ENCODE data around the gene MAP3K20.
"Not testable (repeated sequence)": the region's sequence is repeated elsewhere in the genome, so short reads cannot be mapped to it uniquely, and the experiment has no call there.

MAP3K20 gene

DNA sequence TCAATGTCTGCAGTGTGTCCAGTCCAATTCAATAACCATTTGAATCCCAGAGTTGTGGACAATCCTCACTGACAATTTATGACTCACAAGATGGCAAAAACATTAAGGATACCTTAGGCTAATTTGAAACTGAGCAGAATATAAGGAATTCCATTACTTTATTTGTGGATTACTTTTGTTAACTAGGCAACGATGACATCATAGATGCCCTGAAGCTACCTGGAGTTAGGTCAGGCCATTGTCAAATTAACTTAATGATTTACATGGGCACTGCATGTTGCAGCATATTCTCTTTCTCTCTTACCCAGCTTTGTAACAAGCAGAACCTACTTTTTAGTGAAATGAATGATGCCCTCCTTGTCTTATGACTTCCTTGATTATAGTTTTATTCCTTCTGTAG lies 179.0 kb downstream of the MAP3K20 start:
- no peak overlapping the region for H3K9ac ChIP-seq (ENCODE audit: low read depth, low read length)
- H3K9me3 ChIP-seq (ENCODE audit: control insufficient read depth, insufficient read depth, low read length), result no peaks in the 10 kb centered on the region
- peaks cover 5% of the 10 kb centered on the region; the same call in 1 of the 2 replicates for H3K4me1 ChIP-seq (ENCODE audit: insufficient read depth, low read length)
- H3K36me3 ChIP-seq (ENCODE audit: insufficient read depth, low read length), result no peaks in the 10 kb centered on the region

DNA sequence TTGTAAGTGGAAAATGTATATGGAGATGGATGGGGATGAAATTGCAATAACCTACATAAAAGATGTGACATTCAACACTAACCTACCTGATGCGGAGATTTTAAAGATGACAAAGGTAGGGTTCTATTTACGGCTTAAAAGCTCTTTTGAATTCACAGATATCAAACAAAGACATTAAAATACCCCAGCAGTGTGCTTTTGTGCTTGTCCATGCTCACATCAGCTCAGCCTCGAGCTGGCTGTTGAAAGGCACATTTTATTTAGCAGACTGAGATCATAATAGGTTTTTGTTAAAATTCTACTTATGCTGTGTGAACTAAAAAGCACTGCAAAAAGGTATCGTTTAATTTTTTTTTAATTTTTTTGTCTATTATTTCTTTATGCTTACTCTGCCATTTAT lies 183.1 kb downstream of the MAP3K20 start:
- H3K9me3 ChIP-seq (ENCODE audit: control insufficient read depth, insufficient read depth, low read length), result no peaks in the 10 kb centered on the region
- H3K4me1 ChIP-seq (ENCODE audit: insufficient read depth, low read length), result peaks cover under 1% of the 10 kb centered on the region; the same call in 1 of the 2 replicates
- no peak overlapping the region for H3K9ac ChIP-seq (ENCODE audit: low read depth, low read length)
- no peaks in the 10 kb centered on the region for H3K36me3 ChIP-seq (ENCODE audit: insufficient read depth, low read length)

DNA sequence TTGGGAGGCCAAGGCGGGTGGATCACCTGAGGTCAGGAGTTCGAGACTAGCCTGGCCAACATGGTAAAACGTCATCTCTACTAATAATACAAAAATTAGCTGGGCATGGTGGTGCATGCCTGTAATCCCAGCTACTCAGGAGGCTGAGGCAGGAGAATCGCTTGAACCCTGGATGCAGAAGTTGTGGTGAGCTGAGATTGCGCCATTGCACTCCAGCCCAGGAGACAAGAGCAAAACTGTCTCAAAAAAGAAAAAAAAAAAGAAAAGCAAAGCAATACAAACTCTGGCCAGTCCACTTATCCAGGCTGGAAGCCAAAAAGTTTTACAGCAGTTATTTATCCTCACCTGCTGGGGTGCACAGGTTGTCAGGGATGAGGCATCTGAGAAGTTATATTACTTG lies 186.7 kb downstream of the MAP3K20 start:
- H3K36me3 ChIP-seq (ENCODE audit: insufficient read depth, low read length); H3K9ac ChIP-seq (ENCODE audit: low read depth, low read length); H3K9me3 ChIP-seq (ENCODE audit: control insufficient read depth, insufficient read depth, low read length): not testable (repeated sequence)
- peaks cover 15% of the 10 kb centered on the region for H3K4me1 ChIP-seq (ENCODE audit: insufficient read depth, low read length)

DNA sequence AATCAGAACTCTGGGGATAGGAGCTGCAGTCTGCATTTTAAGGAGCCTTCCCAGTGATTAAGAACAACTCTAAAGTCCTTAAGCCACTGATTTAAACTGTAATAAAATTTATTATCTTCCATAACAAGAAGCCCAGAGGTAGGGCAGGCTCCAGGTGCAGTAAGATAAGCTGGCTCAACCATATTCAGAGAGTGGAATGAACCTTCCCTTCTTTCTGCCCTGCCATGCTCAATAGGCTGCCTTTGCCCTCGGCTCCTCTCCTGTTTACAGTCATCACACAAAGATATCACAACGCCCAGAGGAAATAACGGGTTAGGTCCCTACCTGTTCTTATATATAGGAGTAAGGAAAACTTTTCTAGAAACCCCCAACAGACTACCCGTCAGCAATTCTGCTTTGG lies 188.5 kb downstream of the MAP3K20 start:
- H3K36me3 ChIP-seq (ENCODE audit: insufficient read depth, low read length), result no peaks in the 10 kb centered on the region
- H3K9me3 ChIP-seq (ENCODE audit: control insufficient read depth, insufficient read depth, low read length), result no peaks in the 10 kb centered on the region
- peak overlapping the region; percentile 16; the same call in 1 of the 2 replicates for H3K9ac ChIP-seq (ENCODE audit: low read depth, low read length)
- peaks cover 19% of the 10 kb centered on the region for H3K4me1 ChIP-seq (ENCODE audit: insufficient read depth, low read length)

DNA sequence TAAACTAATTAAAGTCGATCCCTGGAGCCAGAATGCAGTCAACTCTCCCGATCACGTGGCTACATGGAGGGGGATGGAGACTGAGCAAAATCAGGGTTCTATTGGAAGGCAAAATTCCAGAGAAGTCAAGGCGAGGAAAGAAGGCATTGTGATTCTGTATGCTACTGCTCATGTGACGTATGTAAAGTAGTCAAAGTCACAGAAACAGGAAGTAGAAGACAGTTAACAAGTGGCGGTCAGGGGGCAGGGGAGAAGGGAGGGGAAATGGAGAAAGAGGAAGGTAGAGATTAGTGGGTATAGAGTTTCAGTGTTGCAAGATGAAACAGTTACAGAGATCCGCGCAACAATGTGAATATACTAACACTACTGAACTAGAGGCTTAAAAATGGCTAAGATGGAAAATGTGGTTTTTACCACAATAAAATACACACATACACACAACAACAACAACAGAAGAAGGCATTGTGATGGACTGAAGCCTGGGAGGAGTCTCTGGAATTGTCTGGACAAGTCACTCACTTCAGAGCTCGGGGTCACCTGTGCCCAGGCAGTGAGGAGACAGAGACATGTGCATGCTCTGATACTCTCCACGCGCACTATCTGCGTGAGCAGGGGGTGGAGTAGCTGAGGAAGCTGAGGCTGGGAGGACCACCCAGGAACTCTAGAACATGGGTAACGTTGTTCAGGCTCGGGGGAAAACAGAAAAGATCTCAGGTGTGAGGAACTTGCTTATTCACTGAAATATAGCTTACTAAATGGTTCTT lies 189.1 kb downstream of the MAP3K20 start:
- Histone ChIP-seq H3K9ac (ENCODE audit: low read depth, low read length) (peak overlapping the region; percentile 16), H3K9me3 (ENCODE audit: control insufficient read depth, insufficient read depth, low read length) (no peaks in the 10 kb centered on the region), H3K36me3 (ENCODE audit: insufficient read depth, low read length) (no peaks in the 10 kb centered on the region), H3K4me1 (ENCODE audit: insufficient read depth, low read length) (peaks cover 19% of the 10 kb centered on the region)

DNA sequence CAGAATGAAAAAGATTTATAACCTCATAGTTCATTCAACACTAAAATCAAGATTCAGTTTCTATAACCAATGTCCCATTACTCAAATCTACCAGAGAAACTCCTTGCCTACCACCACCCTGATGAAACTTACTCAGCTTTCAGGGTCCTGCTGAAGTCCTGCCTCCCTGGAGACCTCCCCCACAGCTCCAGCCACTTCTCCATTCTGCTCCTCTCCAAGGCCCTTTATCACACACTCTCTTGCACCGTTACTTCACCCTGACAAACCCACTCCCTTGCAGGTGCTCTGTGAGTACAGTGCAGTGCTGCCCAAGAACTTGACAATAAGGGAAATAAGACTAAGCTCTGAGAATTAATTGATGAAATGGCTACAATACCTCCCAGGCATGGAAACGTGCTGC lies 195.5 kb downstream of the MAP3K20 start:
- Histone ChIP-seq H3K4me1 (ENCODE audit: insufficient read depth, low read length) (peaks cover 4% of the 10 kb centered on the region; the same call in 1 of the 2 replicates), H3K9me3 (ENCODE audit: control insufficient read depth, insufficient read depth, low read length) (no peaks in the 10 kb centered on the region), H3K36me3 (ENCODE audit: insufficient read depth, low read length) (no peaks in the 10 kb centered on the region), H3K9ac (ENCODE audit: low read depth, low read length) (no peak overlapping the region)

DNA sequence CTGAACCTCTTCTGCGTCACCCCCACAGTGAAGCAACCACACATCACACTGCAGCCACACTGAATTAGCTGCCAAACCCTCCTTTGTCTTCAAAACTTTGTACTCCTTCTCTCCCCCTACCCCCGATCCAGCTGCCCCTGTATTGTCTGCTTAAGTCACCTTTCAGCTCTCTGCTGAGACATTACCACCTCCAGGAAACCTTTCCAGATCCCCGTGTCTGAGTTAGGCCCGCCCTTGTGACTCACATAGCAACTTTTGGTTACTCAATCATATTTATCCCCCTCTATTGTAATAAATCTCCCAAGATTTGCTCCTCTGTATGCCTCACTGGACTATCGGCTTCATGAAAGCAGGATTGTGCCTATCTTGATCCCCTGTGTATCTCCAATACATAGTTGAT lies 196.2 kb downstream of the MAP3K20 start:
- Histone ChIP-seq H3K9me3 (ENCODE audit: control insufficient read depth, insufficient read depth, low read length) (no peaks in the 10 kb centered on the region), H3K4me1 (ENCODE audit: insufficient read depth, low read length) (peaks cover 4% of the 10 kb centered on the region; the same call in 1 of the 2 replicates), H3K9ac (ENCODE audit: low read depth, low read length) (no peak overlapping the region), H3K36me3 (ENCODE audit: insufficient read depth, low read length) (no peaks in the 10 kb centered on the region)

GRCh38 chr2:173272849-173273248 lies 197.2 kb downstream of the MAP3K20 start:
- Histone ChIP-seq H3K9me3 (ENCODE audit: control insufficient read depth, insufficient read depth, low read length) (no peaks in the 10 kb centered on the region), H3K4me1 (ENCODE audit: insufficient read depth, low read length) (no peaks in the 10 kb centered on the region), H3K36me3 (ENCODE audit: insufficient read depth, low read length) (no peaks in the 10 kb centered on the region), H3K9ac (ENCODE audit: low read depth, low read length) (no peak overlapping the region)

- Histone ChIP-seq H3K9me3 (ENCODE audit: control insufficient read depth, insufficient read depth, low read length) (no peaks in the 10 kb centered on the region), H3K9ac (ENCODE audit: low read depth, low read length) (no peak overlapping the region), H3K36me3 (ENCODE audit: insufficient read depth, low read length) (no peaks in the 10 kb centered on the region), H3K4me1 (ENCODE audit: insufficient read depth, low read length) (no peaks in the 10 kb centered on the region)
Measured at GRCh38 chr2:173278794-173279526, 203.3 kb downstream of the MAP3K20 start.

DNA sequence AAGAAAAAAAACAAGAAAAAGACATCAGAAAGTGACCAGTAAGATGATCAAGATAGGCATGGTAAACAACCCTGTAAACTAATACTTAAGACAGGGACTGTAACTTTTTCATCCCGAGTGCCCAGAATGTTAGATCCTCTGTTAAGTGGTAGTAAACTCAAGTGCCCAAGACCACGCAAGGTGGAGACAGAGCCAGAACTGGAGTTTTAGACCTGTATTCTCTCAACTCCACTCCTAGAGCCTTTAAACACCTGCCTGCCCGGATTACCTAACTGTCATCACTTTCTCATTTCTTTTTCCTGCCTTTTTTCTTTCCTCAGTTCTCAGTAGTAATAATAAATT lies 203.9 kb downstream of the MAP3K20 start:
- Histone ChIP-seq H3K9me3 (ENCODE audit: control insufficient read depth, insufficient read depth, low read length) (no peaks in the 10 kb centered on the region), H3K4me1 (ENCODE audit: insufficient read depth, low read length) (no peaks in the 10 kb centered on the region), H3K36me3 (ENCODE audit: insufficient read depth, low read length) (no peaks in the 10 kb centered on the region), H3K9ac (ENCODE audit: low read depth, low read length) (no peak overlapping the region)

- no peak overlapping the region for H3K9ac ChIP-seq (ENCODE audit: low read depth, low read length)
- no peaks in the 10 kb centered on the region for H3K4me1 ChIP-seq (ENCODE audit: insufficient read depth, low read length)
- no peaks in the 10 kb centered on the region for H3K9me3 ChIP-seq (ENCODE audit: control insufficient read depth, insufficient read depth, low read length)
- no peaks in the 10 kb centered on the region for H3K36me3 ChIP-seq (ENCODE audit: insufficient read depth, low read length)
Measured at GRCh38 chr2:173280853-173281252, 205.2 kb downstream of the MAP3K20 start.

DNA sequence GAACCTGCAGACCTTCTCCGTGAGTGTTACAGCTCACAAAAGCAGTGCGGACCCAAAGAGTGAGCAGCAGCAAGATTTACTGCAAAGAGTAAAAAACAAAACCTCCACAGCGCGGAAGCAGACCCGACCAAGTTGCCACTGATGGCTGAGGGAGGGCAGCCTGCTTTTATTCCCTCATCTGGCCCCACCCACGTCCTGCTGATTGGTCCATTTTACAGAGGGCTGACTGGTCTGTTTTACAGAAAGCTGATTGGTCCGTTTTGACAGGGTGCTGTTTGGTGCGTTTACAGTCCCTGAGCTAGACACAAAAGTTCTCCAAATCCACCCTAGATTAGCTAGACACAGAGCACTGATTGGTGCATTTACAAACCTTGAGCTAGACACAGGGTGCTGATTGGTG lies 206.3 kb downstream of the MAP3K20 start:
- H3K36me3 ChIP-seq (ENCODE audit: insufficient read depth, low read length); H3K9ac ChIP-seq (ENCODE audit: low read depth, low read length); H3K9me3 ChIP-seq (ENCODE audit: control insufficient read depth, insufficient read depth, low read length); H3K4me1 ChIP-seq (ENCODE audit: insufficient read depth, low read length): not testable (repeated sequence)

GRCh38 chr2:173282795-173283545 lies 207.3 kb downstream of the MAP3K20 start:
- H3K36me3 ChIP-seq (ENCODE audit: insufficient read depth, low read length), result no peaks in the 10 kb centered on the region
- no peaks in the 10 kb centered on the region for H3K4me1 ChIP-seq (ENCODE audit: insufficient read depth, low read length)
- no peak overlapping the region for H3K9ac ChIP-seq (ENCODE audit: low read depth, low read length)
- no peaks in the 10 kb centered on the region for H3K9me3 ChIP-seq (ENCODE audit: control insufficient read depth, insufficient read depth, low read length)

DNA sequence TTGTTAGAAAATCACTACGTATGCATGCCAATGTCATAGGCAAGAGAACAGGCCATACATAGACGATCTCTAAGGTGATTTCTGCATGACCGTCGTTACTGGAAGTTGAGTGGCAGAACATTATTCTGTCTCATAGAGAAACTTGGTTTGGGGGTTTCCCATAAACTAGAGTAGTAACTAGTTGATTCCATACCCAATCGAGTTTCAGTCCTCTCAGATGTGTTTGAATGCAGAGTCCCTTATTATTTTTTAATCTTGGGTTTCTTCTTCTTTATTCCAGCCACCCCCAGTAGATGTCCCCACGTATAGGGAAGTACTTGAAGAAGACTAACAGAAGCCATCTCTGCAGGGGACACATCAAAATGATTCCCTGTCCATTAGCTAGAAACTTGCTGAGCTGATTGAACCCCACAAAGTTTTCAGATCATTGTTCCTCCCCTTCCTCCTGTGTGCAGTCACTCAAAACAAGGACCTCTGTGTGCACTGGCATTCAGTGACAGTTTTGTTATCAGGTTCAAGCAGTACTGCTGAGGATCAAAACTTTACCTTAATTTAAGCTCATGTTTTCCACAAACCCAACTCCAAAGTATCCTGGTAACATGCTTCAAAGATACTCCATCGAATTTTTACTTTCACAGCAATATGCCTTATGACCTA lies 210.6 kb downstream of the MAP3K20 start:
- no peak overlapping the region for H3K9ac ChIP-seq (ENCODE audit: low read depth, low read length)
- peaks cover 4% of the 10 kb centered on the region for H3K9me3 ChIP-seq (ENCODE audit: control insufficient read depth, insufficient read depth, low read length)
- no peaks in the 10 kb centered on the region for H3K36me3 ChIP-seq (ENCODE audit: insufficient read depth, low read length)
- H3K4me1 ChIP-seq (ENCODE audit: insufficient read depth, low read length), result no peaks in the 10 kb centered on the region

All from ES-I3 (cell line).